A549 (cell line): ENCODE data around the gene OBSCN. TPM values are rescaled to one million over a fixed set of nuclear protein-coding genes. Genes with fewer than 3 reads are reported as not detected.

Source experiments
- ATAC-seq, 2 experiments: fragments of 200-7000 bp in 1 of 2; fragments of >200 bp in 1 of 2; cut with Nextera tagmentation in 1 of 2; cut with Tn5 transposase in 1 of 2; 3 replicates each; pipeline versions ENCODE4 v1.8.0 to v1.9.1; 2018 to 2020; ENCODE audit warnings: mild to moderate bottlenecking in 1 of 2, moderate library complexity in 1 of 2
- CTCF ChIA-PET: fragments of 300-600 bp; sonication (Branson Sonifier 250); formaldehyde crosslinking; extraction: SDS; loops from one replicate; lab custom pipeline; 2021; ENCODE audit warnings: antibody characterized with exemption, inconsistent platforms; lab: Yijun Ruan, JAX
- POLR2A ChIA-PET: fragments of 350-600 bp; formaldehyde crosslinking; extraction: SDS; loops from one replicate; lab custom pipeline; 2021; ENCODE audit warnings: antibody characterized with exemption, inconsistent platforms; lab: Yijun Ruan, JAX
- DNase-seq, 2 experiments: peaks; one replicate each; pipeline versions ENCODE4 v3.0.0 to v3.0.0-alpha.2; 2011 to 2016; ENCODE audit warnings: low read depth in 1 of 2, low spot score in 1 of 2
- FAIRE-seq: peaks from 2 replicates; lab custom pipeline; 2011; peaks lifted over from hg19 to GRCh38; lab: Jason Lieb, UNC
- H3K27ac ChIP-seq, 2 experiments: fragments of >200 bp; sonication (Bioruptor Twin); formaldehyde crosslinking; 3 replicates each; pipeline ENCODE4 v1.5.1; 2016 to 2017
- H3K4me1 ChIP-seq: fragments of >200 bp; sonication (Bioruptor Twin); formaldehyde crosslinking; 3 replicates; pipeline ENCODE4 v1.6.1; 2016
- H3K4me2 ChIP-seq: fragments of >200 bp; sonication (Bioruptor Twin); formaldehyde crosslinking; 3 replicates; pipeline ENCODE4 v1.6.1; 2016
- H3K4me3 ChIP-seq: fragments of >200 bp; sonication (Bioruptor Twin); formaldehyde crosslinking; 3 replicates; pipeline ENCODE4 v1.5.1; 2016
- H3K9me3 ChIP-seq: fragments of >200 bp; sonication (Bioruptor Twin); formaldehyde crosslinking; 3 replicates; pipeline ENCODE4 v1.6.1; 2016
- BHLHE40 ChIP-seq: IDR thresholded peaks from 2 replicates; pipeline ENCODE4 v1.6.1; 2012; ENCODE audit warnings: low read depth, low read length, inconsistent platforms
- CBX2 ChIP-seq: fragments of 200-600 bp; sonication (generic); IDR thresholded peaks from 2 replicates; pipeline ENCODE4 v1.6.1; 2016; ENCODE audit warnings: low read depth, mild to moderate bottlenecking, borderline replicate concordance
- CHD2 ChIP-seq: fragments of 150-350 bp; IDR thresholded peaks from 2 replicates; pipeline ENCODE4 v1.6.1; 2014; ENCODE audit warnings: low read length; ENCODE audit not compliant: partially characterized antibody
- EHF ChIP-seq: fragments of 250-450 bp; sonication (Bioruptor Pico); IDR thresholded peaks from 2 replicates; pipeline ENCODE4 v1.5.0; 2020; ENCODE audit warnings: mild to moderate bottlenecking
- EP300 ChIP-seq, 2 experiments: fragments of >200 bp; sonication (Bioruptor Twin); formaldehyde crosslinking; IDR thresholded peaks; 2 replicates in 1 of 2; 3 replicates in 1 of 2; pipeline ENCODE4 v1.6.1; 2016 to 2017
- FOSB ChIP-seq: fragments of 250-450 bp; sonication (Bioruptor Pico); IDR thresholded peaks from 2 replicates; pipeline ENCODE4 v1.5.0; 2020; ENCODE audit warnings: mild to moderate bottlenecking, moderate library complexity
- GATA3 ChIP-seq: IDR thresholded peaks from 2 replicates; pipeline ENCODE4 v1.6.1; 2012; ENCODE audit warnings: borderline replicate concordance
- HOXA7 ChIP-seq: fragments of 250-450 bp; sonication (Bioruptor Pico); IDR thresholded peaks from 2 replicates; pipeline ENCODE4 v1.5.0; 2020; ENCODE audit warnings: mild to moderate bottlenecking, moderate library complexity
- JUN ChIP-seq, 2 experiments: fragments of >200 bp; sonication (Bioruptor Twin); formaldehyde crosslinking; IDR thresholded peaks; 2 replicates in 1 of 2; 3 replicates in 1 of 2; pipeline ENCODE4 v1.6.1; 2016 to 2017
- MAZ ChIP-seq: fragments of 150-350 bp; IDR thresholded peaks from 2 replicates; pipeline ENCODE4 v1.6.1; 2014; ENCODE audit warnings: antibody characterized with exemption, low read depth, low read length, borderline replicate concordance
- NR3C1 ChIP-seq: fragments of >200 bp; sonication (Bioruptor Twin); formaldehyde crosslinking; IDR thresholded peaks from 3 replicates; pipeline ENCODE4 v1.6.1; 2017
- RAD21 ChIP-seq, 2 experiments: fragments of >200 bp in 1 of 2; sonication (Bioruptor Twin) in 1 of 2; formaldehyde crosslinking in 1 of 2; IDR thresholded peaks in 1 of 2; conservative IDR thresholded peaks in 1 of 2; 2 replicates in 1 of 2; 3 replicates in 1 of 2; pipeline ENCODE4 v1.6.1; 2012 to 2018; ENCODE audit warnings: inconsistent platforms in 1 of 2
- RNF2 ChIP-seq: fragments of 200-600 bp; sonication (generic); IDR thresholded peaks from 2 replicates; pipeline ENCODE4 v1.6.1; 2016; ENCODE audit warnings: low read depth, mild to moderate bottlenecking, antibody characterized with exemption, moderate library complexity, borderline replicate concordance
- SMC3 ChIP-seq: fragments of >200 bp; sonication (Bioruptor Twin); formaldehyde crosslinking; IDR thresholded peaks from 3 replicates; pipeline ENCODE4 v1.6.1; 2018; ENCODE audit warnings: inconsistent platforms
- SREBF2 ChIP-seq: fragments of 450-650 bp; IDR thresholded peaks from 2 replicates; pipeline ENCODE4 v1.6.1; 2014; ENCODE audit warnings: mild to moderate bottlenecking, moderate library complexity
- ZNF302 ChIP-seq: fragments of 250-450 bp; sonication (Bioruptor Pico); IDR thresholded peaks from 2 replicates; pipeline ENCODE4 v1.9.0; 2021; ENCODE audit warnings: inconsistent platforms, mild to moderate bottlenecking, moderate library complexity
- ZSCAN20 ChIP-seq: fragments of 250-450 bp; sonication (Bioruptor Pico); IDR thresholded peaks from 2 replicates; pipeline ENCODE4 v1.8.0; 2022; ENCODE audit warnings: mild to moderate bottlenecking, moderate library complexity
- WGBS: methylation state at CpG from one replicate; pipeline ENCODE4 v1.1.6; 2017; ENCODE audit errors: missing lambda C conversion rate; 5-methylcytosine and 5-hydroxymethylcytosine counted together
- polyA plus RNA-seq, 4 experiments: library from polyadenylated mRNA; depleted of rRNA in 3 of 4; stranded (reverse); fragments of >200 nt; fragmentation: RNase III in 1 of 4; extraction: RNeasy Plus Mini Kit Qiagen cat#74134 plus additional on column Dnase treatment in 1 of 4; gene quantifications; 2 replicates in 3 of 4; 3 replicates in 1 of 4; pipeline ENCODE4 v1.2.3, GENCODE V29; 2011 to 2017
- TF ChIP-seq, protein P1 (sequence below): fragments of 200-600 bp; sonication (generic); IDR thresholded peaks from 2 replicates; pipeline ENCODE4 v1.6.1; 2016; ENCODE audit warnings: antibody characterized with exemption, mild to moderate bottlenecking, moderate library complexity
- TF ChIP-seq, protein P2 (sequence below): IDR thresholded peaks from 2 replicates; pipeline ENCODE4 v1.6.1; 2012; ENCODE audit warnings: low read depth, borderline replicate concordance
- TF ChIP-seq, protein P3 (sequence below): fragments of >200 bp; sonication (Bioruptor Twin); formaldehyde crosslinking; IDR thresholded peaks from 3 replicates; pipeline ENCODE4 v1.6.1; 2016
- TF ChIP-seq, protein P4 (sequence below): fragments of 150-350 bp; IDR thresholded peaks from 2 replicates; pipeline ENCODE4 v1.6.1; 2014; ENCODE audit warnings: low read depth, mild to moderate bottlenecking, low read length
- TF ChIP-seq, protein P5 (sequence below): fragments of >200 bp; sonication (Bioruptor Twin); formaldehyde crosslinking; IDR thresholded peaks from 2 replicates; pipeline ENCODE4 v1.6.1; 2016

The OBSCN gene
- polyA plus RNA-seq, 2 of the 4 experiments (the other 2 are of a cell fraction): 3.1 to 6.8 TPM

DNA sequence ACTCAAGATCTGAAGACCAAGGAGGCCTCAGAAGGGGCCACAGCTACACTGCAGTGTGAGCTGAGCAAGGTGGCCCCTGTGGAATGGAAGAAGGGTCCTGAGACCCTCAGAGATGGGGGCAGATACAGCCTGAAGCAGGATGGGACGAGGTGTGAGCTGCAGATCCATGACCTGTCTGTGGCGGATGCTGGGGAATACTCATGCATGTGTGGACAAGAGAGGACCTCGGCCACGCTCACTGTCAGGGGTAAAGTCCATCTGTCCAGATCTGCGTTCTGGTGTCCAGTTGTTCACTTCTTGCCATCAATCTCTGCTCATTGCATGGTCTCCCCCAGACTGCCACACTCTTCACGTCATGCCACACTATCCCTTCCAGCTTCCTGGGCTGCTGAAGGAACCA, 90.6 kb downstream of the OBSCN start:
- H3K4me1 ChIP-seq: no peaks in the 10 kb centered on the region
- TF ChIP-seq ZNF302 (CRISPR knock-in tag): no peak
- TF ChIP-seq ZSCAN20 (CRISPR knock-in tag): no peak
- no peak for TF ChIP-seq EP300 (IDR thresholded peaks at IDR 0.05)
- no peak for TF ChIP-seq BHLHE40
- TF ChIP-seq, protein P1, sequence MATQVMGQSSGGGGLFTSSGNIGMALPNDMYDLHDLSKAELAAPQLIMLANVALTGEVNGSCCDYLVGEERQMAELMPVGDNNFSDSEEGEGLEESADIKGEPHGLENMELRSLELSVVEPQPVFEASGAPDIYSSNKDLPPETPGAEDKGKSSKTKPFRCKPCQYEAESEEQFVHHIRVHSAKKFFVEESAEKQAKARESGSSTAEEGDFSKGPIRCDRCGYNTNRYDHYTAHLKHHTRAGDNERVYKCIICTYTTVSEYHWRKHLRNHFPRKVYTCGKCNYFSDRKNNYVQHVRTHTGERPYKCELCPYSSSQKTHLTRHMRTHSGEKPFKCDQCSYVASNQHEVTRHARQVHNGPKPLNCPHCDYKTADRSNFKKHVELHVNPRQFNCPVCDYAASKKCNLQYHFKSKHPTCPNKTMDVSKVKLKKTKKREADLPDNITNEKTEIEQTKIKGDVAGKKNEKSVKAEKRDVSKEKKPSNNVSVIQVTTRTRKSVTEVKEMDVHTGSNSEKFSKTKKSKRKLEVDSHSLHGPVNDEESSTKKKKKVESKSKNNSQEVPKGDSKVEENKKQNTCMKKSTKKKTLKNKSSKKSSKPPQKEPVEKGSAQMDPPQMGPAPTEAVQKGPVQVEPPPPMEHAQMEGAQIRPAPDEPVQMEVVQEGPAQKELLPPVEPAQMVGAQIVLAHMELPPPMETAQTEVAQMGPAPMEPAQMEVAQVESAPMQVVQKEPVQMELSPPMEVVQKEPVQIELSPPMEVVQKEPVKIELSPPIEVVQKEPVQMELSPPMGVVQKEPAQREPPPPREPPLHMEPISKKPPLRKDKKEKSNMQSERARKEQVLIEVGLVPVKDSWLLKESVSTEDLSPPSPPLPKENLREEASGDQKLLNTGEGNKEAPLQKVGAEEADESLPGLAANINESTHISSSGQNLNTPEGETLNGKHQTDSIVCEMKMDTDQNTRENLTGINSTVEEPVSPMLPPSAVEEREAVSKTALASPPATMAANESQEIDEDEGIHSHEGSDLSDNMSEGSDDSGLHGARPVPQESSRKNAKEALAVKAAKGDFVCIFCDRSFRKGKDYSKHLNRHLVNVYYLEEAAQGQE: no peak
- TF ChIP-seq, protein P2, sequence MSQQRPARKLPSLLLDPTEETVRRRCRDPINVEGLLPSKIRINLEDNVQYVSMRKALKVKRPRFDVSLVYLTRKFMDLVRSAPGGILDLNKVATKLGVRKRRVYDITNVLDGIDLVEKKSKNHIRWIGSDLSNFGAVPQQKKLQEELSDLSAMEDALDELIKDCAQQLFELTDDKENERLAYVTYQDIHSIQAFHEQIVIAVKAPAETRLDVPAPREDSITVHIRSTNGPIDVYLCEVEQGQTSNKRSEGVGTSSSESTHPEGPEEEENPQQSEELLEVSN: no peak
- no peak for TF ChIP-seq SREBF2
- TF ChIP-seq GATA3: no peak
- TF ChIP-seq, protein P3, sequence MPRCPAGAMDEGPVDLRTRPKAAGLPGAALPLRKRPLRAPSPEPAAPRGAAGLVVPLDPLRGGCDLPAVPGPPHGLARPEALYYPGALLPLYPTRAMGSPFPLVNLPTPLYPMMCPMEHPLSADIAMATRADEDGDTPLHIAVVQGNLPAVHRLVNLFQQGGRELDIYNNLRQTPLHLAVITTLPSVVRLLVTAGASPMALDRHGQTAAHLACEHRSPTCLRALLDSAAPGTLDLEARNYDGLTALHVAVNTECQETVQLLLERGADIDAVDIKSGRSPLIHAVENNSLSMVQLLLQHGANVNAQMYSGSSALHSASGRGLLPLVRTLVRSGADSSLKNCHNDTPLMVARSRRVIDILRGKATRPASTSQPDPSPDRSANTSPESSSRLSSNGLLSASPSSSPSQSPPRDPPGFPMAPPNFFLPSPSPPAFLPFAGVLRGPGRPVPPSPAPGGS: no peak
- TF ChIP-seq, protein P4, sequence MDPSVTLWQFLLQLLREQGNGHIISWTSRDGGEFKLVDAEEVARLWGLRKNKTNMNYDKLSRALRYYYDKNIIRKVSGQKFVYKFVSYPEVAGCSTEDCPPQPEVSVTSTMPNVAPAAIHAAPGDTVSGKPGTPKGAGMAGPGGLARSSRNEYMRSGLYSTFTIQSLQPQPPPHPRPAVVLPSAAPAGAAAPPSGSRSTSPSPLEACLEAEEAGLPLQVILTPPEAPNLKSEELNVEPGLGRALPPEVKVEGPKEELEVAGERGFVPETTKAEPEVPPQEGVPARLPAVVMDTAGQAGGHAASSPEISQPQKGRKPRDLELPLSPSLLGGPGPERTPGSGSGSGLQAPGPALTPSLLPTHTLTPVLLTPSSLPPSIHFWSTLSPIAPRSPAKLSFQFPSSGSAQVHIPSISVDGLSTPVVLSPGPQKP: no peak
- TF ChIP-seq EHF: no peak
- TF ChIP-seq JUN (IDR thresholded peaks at IDR 0.05): no peak
- ATAC-seq (no peak), FAIRE-seq (no peak), DNase-seq (no peak)
- no peak overlapping the region for H3K27ac ChIP-seq
- ChIA-PET CTCF (interaction anchor here (1.5 kb wide), 1 partner anchor 216 kb away, joined by 4 read pairs; no protein-coding TSS in a partner anchor), POLR2A (no interaction called here)
- no peak overlapping the region for H3K4me3 ChIP-seq
- peaks cover 42% of the 10 kb centered on the region for H3K9me3 ChIP-seq
- H3K4me2 ChIP-seq: no peak overlapping the region
- WGBS: 59% methylated on average over 6 of the region's 6 CpGs

DNA sequence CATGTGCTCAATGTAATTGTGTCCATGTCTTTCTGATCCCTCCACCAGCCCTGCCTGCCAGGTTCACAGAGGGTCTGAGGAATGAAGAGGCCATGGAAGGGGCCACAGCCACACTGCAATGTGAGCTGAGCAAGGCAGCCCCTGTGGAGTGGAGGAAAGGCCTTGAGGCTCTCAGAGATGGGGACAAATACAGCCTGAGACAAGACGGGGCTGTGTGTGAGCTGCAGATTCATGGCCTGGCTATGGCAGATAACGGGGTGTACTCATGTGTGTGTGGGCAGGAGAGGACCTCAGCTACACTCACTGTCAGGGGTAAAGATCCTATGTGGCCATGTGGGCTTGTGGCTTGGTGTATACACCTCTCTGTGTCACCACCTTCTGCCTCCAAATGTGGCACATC, 91.4 kb downstream of the OBSCN start:
- no peak overlapping the region for H3K4me3 ChIP-seq
- peaks cover 42% of the 10 kb centered on the region for H3K9me3 ChIP-seq
- TF ChIP-seq, protein P5, sequence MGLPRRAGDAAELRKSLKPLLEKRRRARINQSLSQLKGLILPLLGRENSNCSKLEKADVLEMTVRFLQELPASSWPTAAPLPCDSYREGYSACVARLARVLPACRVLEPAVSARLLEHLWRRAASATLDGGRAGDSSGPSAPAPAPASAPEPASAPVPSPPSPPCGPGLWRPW: no peak
- TF ChIP-seq, protein P3: no peak
- ChIA-PET CTCF (interaction anchor here (1.2 to 1.5 kb wide), 4 partner anchors 9 to 215 kb away, joined by 3 to 4 read pairs (median 4); no protein-coding TSS in a partner anchor), POLR2A (no interaction called here)
- no peak overlapping the region for H3K27ac ChIP-seq
- WGBS: 63% methylated on average over 2 of the region's 2 CpGs
- H3K4me1 ChIP-seq: no peaks in the 10 kb centered on the region
- FAIRE-seq (no peak), DNase-seq (no peak), ATAC-seq (no peak)
- no peak overlapping the region for H3K4me2 ChIP-seq

DNA sequence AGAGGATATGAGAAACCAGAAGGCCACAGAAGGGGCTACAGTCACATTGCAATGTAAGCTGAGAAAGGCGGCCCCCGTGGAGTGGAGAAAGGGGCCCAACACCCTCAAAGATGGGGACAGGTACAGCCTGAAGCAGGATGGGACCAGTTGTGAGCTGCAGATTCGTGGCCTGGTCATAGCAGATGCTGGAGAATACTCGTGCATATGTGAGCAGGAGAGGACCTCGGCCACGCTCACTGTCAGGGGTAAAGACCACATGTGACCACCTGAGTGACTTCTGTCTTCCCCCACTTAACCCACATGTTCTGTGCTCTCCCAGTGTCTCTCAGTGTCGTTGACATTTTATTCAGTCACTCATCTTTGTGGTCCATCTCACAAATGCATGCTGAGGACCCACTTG, 92.1 kb downstream of the OBSCN start:
- ATAC-seq (no peak), FAIRE-seq (no peak), DNase-seq (no peak)
- H3K27ac ChIP-seq: no peak overlapping the region
- 54% methylated on average over 7 of the region's 7 CpGs for WGBS
- no peak overlapping the region for H3K4me2 ChIP-seq
- H3K4me1 ChIP-seq: no peaks in the 10 kb centered on the region
- H3K4me3 ChIP-seq: no peak overlapping the region
- POLR2A ChIA-PET: no interaction called here
- CTCF ChIA-PET: interaction anchor here (1.2 to 1.5 kb wide), 3 partner anchors 9 to 169 kb away, joined by 3 to 4 read pairs (median 4); no protein-coding TSS in a partner anchor
- peaks cover 42% of the 10 kb centered on the region for H3K9me3 ChIP-seq
- TF ChIP-seq SREBF2: no peak
- no peak for TF ChIP-seq NR3C1
- TF ChIP-seq EP300 (IDR thresholded peaks at IDR 0.05): no peak
- TF ChIP-seq RAD21 (conservative IDR thresholded peaks at IDR 0.05 in 1 of 2, IDR thresholded peaks at IDR 0.05 in 1 of 2): no peak
- no peak for TF ChIP-seq CHD2
- TF ChIP-seq RNF2: no peak
- no peak for TF ChIP-seq BHLHE40
- TF ChIP-seq MAZ: no peak
- no peak for TF ChIP-seq FOSB (CRISPR knock-in tag)
- no peak for TF ChIP-seq EHF
- TF ChIP-seq, protein P5: no peak
- TF ChIP-seq CBX2: no peak
- TF ChIP-seq, protein P3: no peak
- no peak for TF ChIP-seq HOXA7
- no peak for TF ChIP-seq SMC3
